Kidney (tissue), 14 donors: ENCODE results near the gene ADAMTSL4. TPM values are rescaled to one million over a fixed set of nuclear protein-coding genes. Genes with fewer than 3 reads are reported as not detected.

ENCODE experiments used
- DNase-seq, 5 donors: peaks; one replicate each; pipeline ENCODE4 v3.0.0-alpha.2; 2013 to 2020
- FAIRE-seq: peaks from 2 replicates; lab custom pipeline; 2012; peaks lifted over from hg19 to GRCh38; lab: Jason Lieb, UNC
- H3K27ac ChIP-seq, 2 donors: one replicate each; pipeline ENCODE4 v1.7.0; 2013; ENCODE audit warnings: low read depth in 2 of 2, low read length in 2 of 2, inconsistent platforms in 1 of 2
- H3K27me3 ChIP-seq: one replicate; pipeline ENCODE4 v1.7.1; 2013; ENCODE audit warnings: low read length, inconsistent platforms; ENCODE audit not compliant: control insufficient read depth, insufficient read depth
- H3K36me3 ChIP-seq, 3 donors: one replicate each; pipeline versions ENCODE4 v1.7.0 to v1.7.1; 2013; ENCODE audit warnings: low read length in 3 of 3, control low read depth in 1 of 3, inconsistent platforms in 1 of 3; ENCODE audit not compliant: insufficient read depth in 3 of 3, control insufficient read depth in 2 of 3
- H3K4me1 ChIP-seq, 3 donors: one replicate each; pipeline versions ENCODE4 v1.7.0 to v1.7.1; 2013; ENCODE audit warnings: low read length in 3 of 3, inconsistent platforms in 1 of 3, low read depth in 1 of 3; ENCODE audit not compliant: control insufficient read depth in 2 of 3, insufficient read depth in 2 of 3
- H3K4me3 ChIP-seq, 3 donors: one replicate each; pipeline versions ENCODE4 v1.7.0 to v1.8.1; 2013; ENCODE audit warnings: low read length in 3 of 3, control low read depth in 1 of 3, inconsistent platforms in 1 of 3
- H3K9ac ChIP-seq, 3 donors: one replicate each; pipeline versions ENCODE4 v1.7.0 to v1.7.1; 2013; ENCODE audit warnings: low read length in 3 of 3, control low read depth in 1 of 3, inconsistent platforms in 1 of 3
- H3K9me3 ChIP-seq, 3 donors: one replicate each; pipeline versions ENCODE4 v1.7.0 to v1.7.1; 2013; ENCODE audit warnings: low read length in 3 of 3, control low read depth in 1 of 3, inconsistent platforms in 1 of 3; ENCODE audit not compliant: control insufficient read depth in 2 of 3, insufficient read depth in 1 of 3
- CTCF ChIP-seq: IDR thresholded peaks from 3 replicates; pipeline ENCODE4 v1.5.1; 2012; ENCODE audit warnings: mild to moderate bottlenecking, moderate library complexity, borderline replicate concordance; ENCODE audit not compliant: insufficient read depth; ENCODE audit errors: extremely low read depth
- intact Hi-C: fragments of 100-400 bp; cut with DNase I; formaldehyde crosslinking; loops from one replicate; pipeline ENCODE4 v1.11.1; 2022
- polyA plus RNA-seq: library from polyadenylated mRNA; stranded (reverse); fragments of 350-450 nt; fragmentation: Illumina TruSeq; extraction: RNeasy Lipid Tissue Mini Kit (QIAGEN cat#74804); gene quantifications from one replicate; pipeline ENCODE4 v1.2.3, GENCODE V29; 2014; ENCODE audit warnings: low read depth, low replicate concordance; ENCODE audit not compliant: insufficient read depth
- total RNA-seq: library from RNA; stranded (reverse); fragmentation: NEBNext Ultra II Directional; extraction: Animal tissue kit (Norgen Biotek cat#: 25700); gene quantifications from one replicate; pipeline ENCODE4 v1.2.1, GENCODE V29; 2021
- donor health status: control.
- donor health status: control.
- donor health status: control.
- donor health status: control.
- donor health status: control.
- donor health status: DM: yes; HTN: yes; CAD: no.
- donor health status: Normal renal cell carcinoma (clear cell type).

Gene ADAMTSL4
- total and polyA plus RNA-seq, 2 donors from 2014 or later, result 6.9 to 20.0 TPM

GRCh38 chr1:150567341-150567716 is 18.1 kb downstream of the ADAMTSL4 start:
- no peak for FAIRE-seq
- Histone ChIP-seq H3K4me1 (peaks cover 16 to 57% (median 56%) of the 10 kb centered on the region in 3 donors), H3K9me3 (no peaks in the 10 kb centered on the region), H3K36me3 (peaks cover 0 to 5% (median 3%) of the 10 kb centered on the region in 3 donors), H3K9ac (peak overlapping the region; percentile 35 to 86 (median 67)), H3K4me3 (peak overlapping the region; percentile 37 to 70 (median 52)), H3K27ac (peak overlapping the region; percentile 86 to 100), H3K27me3 (no peaks in the 10 kb centered on the region)
- no peak for DNase-seq
- intact Hi-C loops, result no loop called here
- no peak for TF ChIP-seq CTCF

GRCh38 chr1:150567717-150568593 is 18.7 kb downstream of the ADAMTSL4 start:
- intact Hi-C loops, result no loop called here
- FAIRE-seq, result peak; percentile 72

GRCh38 chr1:150568594-150568966 is 19.4 kb downstream of the ADAMTSL4 start:
- Histone ChIP-seq H3K9ac (peak overlapping the region; percentile 2 to 86 (median 63)), H3K4me1 (peaks cover 13 to 50% (median 50%) of the 10 kb centered on the region in 3 donors), H3K27me3 (no peaks in the 10 kb centered on the region), H3K27ac (peak overlapping the region; percentile 86 to 100), H3K4me3 (peak overlapping the region; percentile 14 to 52 (median 31)), H3K9me3 (no peaks in the 10 kb centered on the region), H3K36me3 (peaks cover 3 to 18% (median 8%) of the 10 kb centered on the region in 3 donors)
- DNase-seq, result no peak
- intact Hi-C loops, result no loop called here
- TF ChIP-seq CTCF, result no peak
- no peak for FAIRE-seq

More at GRCh38 chr1:150567717-150568593, 18.7 kb downstream of the ADAMTSL4 start:
- Histone ChIP-seq H3K9me3 (no peaks in the 10 kb centered on the region), H3K27ac (peak overlapping the region; percentile 86 to 100), H3K27me3 (no peaks in the 10 kb centered on the region), H3K4me1 (peaks cover 16 to 53% (median 51%) of the 10 kb centered on the region in 3 donors), H3K9ac (peak overlapping the region; percentile 35 to 86 (median 67)), H3K4me3 (peak overlapping the region; percentile 37 to 70 (median 52)), H3K36me3 (peaks cover 1 to 12% (median 3%) of the 10 kb centered on the region in 3 donors)
- peak; percentile 92 to 97 (median 95) for DNase-seq
- peak; percentile 9 for TF ChIP-seq CTCF
